ENCODE results near the gene TMEM117.

- TF ChIP-seq POLR2AphosphoS5 (IDR thresholded peaks at IDR 0.05; ENCODE audit: insufficient read depth, low read depth, low read length) (no peak), CTCF (IDR thresholded peaks at IDR 0.05; ENCODE audit: extremely low read depth in 1 of 2, insufficient read depth in 1 of 2, low read depth in 1 of 2, low read length in 2 of 2) (no peak)
Observed at GRCh38 chr12:44078273-44078672, 242.4 kb downstream of the TMEM117 start.

Data from endothelial cell of umbilical vein (primary cell).